ENCODE results near the gene ALDH1L2. TPM values are rescaled to one million over a fixed set of nuclear protein-coding genes. Genes with fewer than 3 reads are reported as not detected.

Gene ALDH1L2
- polyA plus RNA-seq, 1 donor (not counting 4 experiments of a cell fraction or from before 2014, with no cell fraction given): 1.8 TPM

- DNase-seq (ENCODE audit: low read depth, low spot score) (no peak), FAIRE-seq (no peak)
- Histone ChIP-seq H3K9ac (ENCODE audit: control insufficient read depth, extremely low read depth, insufficient read depth, low read length) (no peak overlapping the region), H3K9me3 (ENCODE audit: control insufficient read depth, low read depth, low read length) (no peaks in the 10 kb centered on the region), H3K4me1 (ENCODE audit: control insufficient read depth, extremely low read depth, insufficient read depth, low read length) (peaks cover 13% of the 10 kb centered on the region), H3K9me1 (ENCODE audit: control insufficient read depth, extremely low read depth, insufficient read depth, low read length) (peaks cover 4% of the 10 kb centered on the region), H3K27me3 (ENCODE audit: control insufficient read depth, extremely low read depth, insufficient read depth, low read length) (no peaks in the 10 kb centered on the region), H3K4me2 (ENCODE audit: control insufficient read depth, extremely low read depth, insufficient read depth, low read depth, low read length) (no peak overlapping the region), H2AFZ (ENCODE audit: control insufficient read depth, low read length) (no peak overlapping the region), H3K79me2 (ENCODE audit: control insufficient read depth, insufficient read depth, low read length) (peaks cover 34% of the 10 kb centered on the region), H4K20me1 (ENCODE audit: control insufficient read depth, extremely low read depth, insufficient read depth, low read length) (no peaks in the 10 kb centered on the region), H3K4me3 (ENCODE audit: control insufficient read depth in 2 of 3, extremely low read depth in 1 of 3, insufficient read depth in 2 of 3, low read depth in 1 of 3, low read length in 3 of 3) (no peak overlapping the region), H3K36me3 (ENCODE audit: control insufficient read depth in 2 of 2, extremely low read depth in 1 of 2, insufficient read depth in 2 of 2, low read length in 2 of 2) (peaks cover 13 to 17% of the 10 kb centered on the region in 2 experiments), H3K27ac (ENCODE audit: control insufficient read depth, insufficient read depth, low read length) (no peak overlapping the region)
- TF ChIP-seq, protein P1, sequence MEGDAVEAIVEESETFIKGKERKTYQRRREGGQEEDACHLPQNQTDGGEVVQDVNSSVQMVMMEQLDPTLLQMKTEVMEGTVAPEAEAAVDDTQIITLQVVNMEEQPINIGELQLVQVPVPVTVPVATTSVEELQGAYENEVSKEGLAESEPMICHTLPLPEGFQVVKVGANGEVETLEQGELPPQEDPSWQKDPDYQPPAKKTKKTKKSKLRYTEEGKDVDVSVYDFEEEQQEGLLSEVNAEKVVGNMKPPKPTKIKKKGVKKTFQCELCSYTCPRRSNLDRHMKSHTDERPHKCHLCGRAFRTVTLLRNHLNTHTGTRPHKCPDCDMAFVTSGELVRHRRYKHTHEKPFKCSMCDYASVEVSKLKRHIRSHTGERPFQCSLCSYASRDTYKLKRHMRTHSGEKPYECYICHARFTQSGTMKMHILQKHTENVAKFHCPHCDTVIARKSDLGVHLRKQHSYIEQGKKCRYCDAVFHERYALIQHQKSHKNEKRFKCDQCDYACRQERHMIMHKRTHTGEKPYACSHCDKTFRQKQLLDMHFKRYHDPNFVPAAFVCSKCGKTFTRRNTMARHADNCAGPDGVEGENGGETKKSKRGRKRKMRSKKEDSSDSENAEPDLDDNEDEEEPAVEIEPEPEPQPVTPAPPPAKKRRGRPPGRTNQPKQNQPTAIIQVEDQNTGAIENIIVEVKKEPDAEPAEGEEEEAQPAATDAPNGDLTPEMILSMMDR (optimal IDR thresholded peaks at IDR 0.05 in 1 of 3, IDR thresholded peaks at IDR 0.05 in 1 of 3, conservative IDR thresholded peaks at IDR 0.05 in 1 of 3; ENCODE audit: extremely low read depth in 1 of 3, insufficient read depth in 2 of 3, low read length in 3 of 3): no peak
- no peak for TF ChIP-seq EZH2 (IDR thresholded peaks at IDR 0.05; ENCODE audit: low read length)
- dilution Hi-C loops (cut with MboI; ENCODE audit: extremely low pct_ligation_motif_present, low sequenced_read_pairs): no loop called here
Observed at GRCh38 chr12:104991565-104992128, 92.6 kb downstream of the ALDH1L2 start.

DNA sequence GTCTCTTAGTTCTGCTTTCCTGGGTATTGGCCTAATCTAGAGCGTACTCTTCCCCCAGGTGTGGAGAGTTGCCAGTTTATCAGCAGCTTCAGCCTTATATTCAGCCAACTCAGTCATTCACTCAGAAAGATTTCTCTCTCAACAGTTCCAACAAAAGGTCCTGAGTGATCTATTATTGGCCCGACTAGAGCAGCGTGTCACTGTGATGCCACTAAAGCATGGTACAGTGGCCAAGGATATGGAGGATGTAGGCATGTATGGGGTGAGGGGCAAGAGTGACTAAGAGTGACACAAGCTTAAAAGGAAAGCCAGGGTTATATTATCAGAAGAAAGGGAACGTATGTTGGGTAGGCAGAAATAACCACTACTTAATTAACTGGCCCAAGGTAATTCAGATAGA lies 93.3 kb downstream of the ALDH1L2 start:
- H4K20me1 ChIP-seq (ENCODE audit: control insufficient read depth, extremely low read depth, insufficient read depth, low read length): no peaks in the 10 kb centered on the region
- dilution Hi-C loops (cut with MboI; ENCODE audit: extremely low pct_ligation_motif_present, low sequenced_read_pairs): no loop called here
- no peaks in the 10 kb centered on the region for H3K9me3 ChIP-seq (ENCODE audit: control insufficient read depth, low read depth, low read length)
- H3K27me3 ChIP-seq (ENCODE audit: control insufficient read depth, extremely low read depth, insufficient read depth, low read length): no peaks in the 10 kb centered on the region
- H3K36me3 ChIP-seq (ENCODE audit: control insufficient read depth in 2 of 2, extremely low read depth in 1 of 2, insufficient read depth in 2 of 2, low read length in 2 of 2): peaks cover 10 to 17% of the 10 kb centered on the region in 2 experiments
- FAIRE-seq: no peak
- TF ChIP-seq, protein P1 (optimal IDR thresholded peaks at IDR 0.05 in 1 of 3, IDR thresholded peaks at IDR 0.05 in 1 of 3, conservative IDR thresholded peaks at IDR 0.05 in 1 of 3; ENCODE audit: extremely low read depth in 1 of 3, insufficient read depth in 2 of 3, low read length in 3 of 3): no peak
- TF ChIP-seq EZH2 (IDR thresholded peaks at IDR 0.05; ENCODE audit: low read length): no peak
- no peak overlapping the region for H3K4me2 ChIP-seq (ENCODE audit: control insufficient read depth, extremely low read depth, insufficient read depth, low read depth, low read length)
- H2AFZ ChIP-seq (ENCODE audit: control insufficient read depth, low read length): no peak overlapping the region
- no peak overlapping the region for H3K4me3 ChIP-seq (ENCODE audit: control insufficient read depth in 2 of 3, extremely low read depth in 1 of 3, insufficient read depth in 2 of 3, low read depth in 1 of 3, low read length in 3 of 3)
- peaks cover 4% of the 10 kb centered on the region for H3K9me1 ChIP-seq (ENCODE audit: control insufficient read depth, extremely low read depth, insufficient read depth, low read length)
- no peak overlapping the region for H3K9ac ChIP-seq (ENCODE audit: control insufficient read depth, extremely low read depth, insufficient read depth, low read length)
- peaks cover 37% of the 10 kb centered on the region for H3K79me2 ChIP-seq (ENCODE audit: control insufficient read depth, insufficient read depth, low read length)
- no peak overlapping the region for H3K27ac ChIP-seq (ENCODE audit: control insufficient read depth, insufficient read depth, low read length)
- peaks cover 13% of the 10 kb centered on the region for H3K4me1 ChIP-seq (ENCODE audit: control insufficient read depth, extremely low read depth, insufficient read depth, low read length)
- DNase-seq (ENCODE audit: low read depth, low spot score): no peak
